CD14-positive monocyte (primary cell): Measurements from ENCODE around the gene UBAC1. TPM values are rescaled to one million over a fixed set of nuclear protein-coding genes. Genes with fewer than 3 reads are reported as not detected.

Experiments used
- DNase-seq, 3 donors: peaks; one replicate each; pipeline ENCODE4 v3.0.0-alpha.2; 2011 to 2022
- H2AFZ ChIP-seq: 2 replicates; pipeline ENCODE4 v1.6.0; 2012; ENCODE audit warnings: mild to moderate bottlenecking, low read depth, low read length, inconsistent platforms; ENCODE audit not compliant: insufficient read depth, poor library complexity, severe bottlenecking
- H3K27ac ChIP-seq, 2 donors: 1 replicate in 1 of 2; 2 replicates in 1 of 2; pipeline ENCODE4 v1.5.1; 2012 to 2013; ENCODE audit warnings: low read length in 2 of 2, control low read depth in 1 of 2, inconsistent platforms in 1 of 2, low read depth in 1 of 2, mild to moderate bottlenecking in 1 of 2
- H3K27me3 ChIP-seq, 2 donors: one replicate each; pipeline versions ENCODE4 v1.6.0 to v1.6.1; 2011 to 2013; ENCODE audit warnings: low read length in 2 of 2; ENCODE audit not compliant: control insufficient read depth in 2 of 2, insufficient read depth in 2 of 2
- H3K36me3 ChIP-seq, 2 donors: replicated peaks in 1 of 2; 1 replicate in 1 of 2; 2 replicates in 1 of 2; pipeline versions ENCODE4 v1.5.1 to v1.6.1; 2012 to 2013; ENCODE audit warnings: low read length in 2 of 2, control low read depth in 1 of 2, inconsistent platforms in 1 of 2, mild to moderate bottlenecking in 1 of 2; ENCODE audit not compliant: insufficient read depth in 2 of 2, control insufficient read depth in 1 of 2
- H3K4me1 ChIP-seq, 2 donors: 1 replicate in 1 of 2; 2 replicates in 1 of 2; pipeline versions ENCODE4 v1.5.1 to v1.6.1; 2012 to 2013; ENCODE audit warnings: low read length in 2 of 2, control low read depth in 1 of 2, inconsistent platforms in 1 of 2, mild to moderate bottlenecking in 1 of 2, moderate library complexity in 1 of 2; ENCODE audit not compliant: insufficient read depth in 2 of 2, control insufficient read depth in 1 of 2
- H3K4me2 ChIP-seq: replicated peaks from 2 replicates; pipeline ENCODE3; 2012; ENCODE audit warnings: low read length, moderate library complexity, mild to moderate bottlenecking; ENCODE audit not compliant: poor library complexity, severe bottlenecking; ENCODE audit errors: extremely low read depth
- H3K4me3 ChIP-seq, 3 experiments: fragments of 200-600 bp in 1 of 3; sonication (generic) in 1 of 3; replicated peaks in 1 of 3; 1 replicate in 2 of 3; 2 replicates in 1 of 3; pipeline ENCODE4 v1.5.1; 2011 to 2013; ENCODE audit warnings: low read length in 3 of 3, mild to moderate bottlenecking in 3 of 3, control low read depth in 2 of 3, low read depth in 2 of 3, inconsistent platforms in 1 of 3, moderate library complexity in 1 of 3
- H3K79me2 ChIP-seq: 2 replicates; pipeline ENCODE4 v1.6.0; 2012; ENCODE audit warnings: mild to moderate bottlenecking, control low read depth, inconsistent platforms, low read length, moderate library complexity; ENCODE audit not compliant: insufficient read depth
- H3K9ac ChIP-seq: 2 replicates; pipeline ENCODE4 v1.6.0; 2017; ENCODE audit warnings: low read length, mild to moderate bottlenecking; ENCODE audit not compliant: insufficient read depth, poor library complexity, severe bottlenecking
- H3K9me3 ChIP-seq, 2 donors: replicated peaks in 1 of 2; 1 replicate in 1 of 2; 2 replicates in 1 of 2; pipeline versions ENCODE4 v1.5.1 to v1.6.1; 2012 to 2013; ENCODE audit warnings: low read length in 2 of 2, control low read depth in 1 of 2; ENCODE audit not compliant: control insufficient read depth in 1 of 2, insufficient read depth in 1 of 2
- H4K20me1 ChIP-seq: 2 replicates; pipeline ENCODE4 v1.6.0; 2012; ENCODE audit warnings: mild to moderate bottlenecking, low read length, control low read depth, moderate library complexity; ENCODE audit not compliant: insufficient read depth
- H3K27ac Mint-ChIP-seq, 7 donors: one replicate each; pipeline ENCODE4 v1.8.0; 2020; ENCODE audit warnings: mild to moderate bottlenecking in 7 of 7, mixed read lengths in 7 of 7, moderate library complexity in 6 of 7, inconsistent platforms in 2 of 7
- H3K27me3 Mint-ChIP-seq, 3 donors: one replicate each; pipeline ENCODE4 v1.8.0; 2021 to 2022; ENCODE audit warnings: low read depth in 3 of 3, mild to moderate bottlenecking in 3 of 3, mixed read lengths in 3 of 3, moderate library complexity in 3 of 3, inconsistent platforms in 1 of 3
- H3K36me3 Mint-ChIP-seq, 2 donors: one replicate each; pipeline ENCODE4 v1.8.0; 2020; ENCODE audit warnings: mixed read lengths in 2 of 2, inconsistent platforms in 1 of 2, mild to moderate bottlenecking in 1 of 2
- H3K4me1 Mint-ChIP-seq: one replicate; pipeline ENCODE4 v1.8.0; 2020; ENCODE audit warnings: mild to moderate bottlenecking, mixed read lengths
- H3K4me3 Mint-ChIP-seq, 2 donors: one replicate each; pipeline ENCODE4 v1.8.0; 2020; ENCODE audit warnings: mild to moderate bottlenecking in 2 of 2, mixed read lengths in 2 of 2, moderate library complexity in 1 of 2
- H3K9me3 Mint-ChIP-seq, 7 donors: one replicate each; pipeline ENCODE4 v1.8.0; 2020 to 2022; ENCODE audit warnings: mixed read lengths in 7 of 7, mild to moderate bottlenecking in 6 of 7, moderate library complexity in 6 of 7, inconsistent platforms in 2 of 7
- CTCF ChIP-seq: fragments of 200-600 bp; IDR thresholded peaks from one replicate; pipeline ENCODE4 v1.8.0; 2022; ENCODE audit warnings: antibody characterized with exemption, mild to moderate bottlenecking
- WGBS: methylation state at CpG from one replicate; pipeline ENCODE4 v1.1.5; 2013; ENCODE audit warnings: missing lambda C conversion rate; ENCODE audit not compliant: insufficient coverage; 5-methylcytosine and 5-hydroxymethylcytosine counted together
- intact Hi-C, 2 donors: fragments of 100-400 bp; cut with micrococcal nuclease; formaldehyde crosslinking; loops; one replicate each; pipeline versions ENCODE4 v1.15.0 to v1.15.1; 2023
- polyA plus RNA-seq, 3 donors: library from polyadenylated mRNA; depleted of rRNA in 1 of 3; unstranded in 2 of 3; stranded (reverse) in 1 of 3; fragments of 300-500 nt in 2 of 3; fragments of >200 nt in 1 of 3; fragmentation: Illumina TruSeq in 2 of 3; gene quantifications; 1 replicate in 2 of 3; 2 replicates in 1 of 3; pipeline ENCODE4 v1.2.3, GENCODE V29; 2012 to 2021

Gene UBAC1
- polyA plus RNA-seq, 3 donors = 35.8 to 63.1 (median 52.5) TPM

DNA sequence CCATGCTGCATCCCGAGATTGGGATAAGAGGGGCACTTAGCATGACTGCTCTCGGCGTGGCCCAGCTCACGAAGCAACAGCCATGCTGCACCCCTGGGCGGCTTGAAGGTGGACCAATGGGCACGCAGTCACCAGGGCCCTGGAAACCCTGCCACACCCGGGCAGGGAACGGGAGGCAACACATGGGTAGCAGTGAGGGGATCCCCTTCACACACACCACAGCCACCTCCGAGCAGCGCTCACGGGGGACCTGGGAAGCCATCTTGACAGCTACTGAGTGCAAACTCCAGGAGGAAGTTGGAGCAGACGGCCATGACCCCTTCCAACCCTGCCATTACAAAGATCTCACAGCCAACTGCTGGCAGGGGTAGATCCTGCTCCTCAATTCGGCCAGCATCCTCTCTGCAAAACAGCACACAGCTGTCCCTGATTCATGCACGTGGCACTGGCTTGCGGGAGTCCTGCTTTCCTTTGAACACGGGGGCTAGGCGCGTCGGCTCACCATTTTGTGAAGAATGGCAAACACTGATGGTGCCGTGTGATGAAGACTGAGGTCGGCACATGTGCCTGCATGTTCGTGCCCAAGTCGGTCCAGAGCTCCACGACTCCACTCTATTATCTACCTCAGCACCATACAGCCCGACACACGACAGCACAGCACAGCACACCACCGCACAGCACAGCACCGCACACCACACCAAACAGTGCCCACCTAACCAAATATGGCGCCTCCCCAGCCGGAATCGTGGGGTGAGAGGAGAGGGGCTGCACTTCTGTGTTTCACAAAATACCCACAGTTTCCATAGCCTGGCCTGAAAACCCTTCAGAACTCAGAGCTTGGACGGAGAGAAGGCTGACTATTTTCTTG lies 5.0 kb downstream of the UBAC1 start:
- Mint-ChIP-seq H3K27me3 (peaks cover 0 to 1% (median 0%) of the 10 kb centered on the region in 3 donors), H3K27ac (peak overlapping the region in 2 of 7 donors; percentile 21 to 65), H3K4me1 (peaks cover 23% of the 10 kb centered on the region), H3K4me3 (no peak overlapping the region), H3K9me3 (no peaks in the 10 kb centered on the region), H3K36me3 (peaks cover 33 to 54% of the 10 kb centered on the region in 2 donors)
- Histone ChIP-seq H3K9ac (no peak overlapping the region), H3K4me2 (no peak overlapping the region), H3K79me2 (peaks cover 56% of the 10 kb centered on the region), H3K4me3 (no peak overlapping the region), H3K4me1 (peaks cover 22 to 26% of the 10 kb centered on the region in 2 donors), H3K9me3 (no peaks in the 10 kb centered on the region), H2AFZ (no peak overlapping the region), H4K20me1 (peaks cover 67% of the 10 kb centered on the region), H3K27ac (no peak overlapping the region), H3K36me3 (peaks cover 33 to 40% of the 10 kb centered on the region in 2 donors), H3K27me3 (no peaks in the 10 kb centered on the region)
- intact Hi-C loops = loop anchor here in 1 of 2 donors (10.0 kb wide), 1 partner anchor 749 kb away; no protein-coding TSS in a partner anchor
- TF ChIP-seq CTCF = no peak
- no peak for DNase-seq
- WGBS = 96% methylated on average over 17 of the region's 32 CpGs

GRCh38 chr9:135952664-135953206 lies 8.4 kb downstream of the UBAC1 start:
- WGBS = 100% methylated on average over 10 of the region's 22 CpGs
- no peak overlapping the region for H3K4me3 Mint-ChIP-seq
- peaks cover 56 to 79% of the 10 kb centered on the region in 2 donors for H3K36me3 Mint-ChIP-seq
- no peak overlapping the region for H3K4me2 ChIP-seq
- H3K4me1 ChIP-seq = no peaks in the 10 kb centered on the region
- H3K9me3 Mint-ChIP-seq = no peaks in the 10 kb centered on the region
- peaks cover 0 to 1% (median 0%) of the 10 kb centered on the region in 3 donors for H3K27me3 Mint-ChIP-seq
- no peak for DNase-seq
- peaks cover 59 to 74% of the 10 kb centered on the region in 2 donors for H3K36me3 ChIP-seq
- no peak overlapping the region for H3K27ac Mint-ChIP-seq
- H3K9ac ChIP-seq = no peak overlapping the region
- H3K4me1 Mint-ChIP-seq = no peaks in the 10 kb centered on the region
- H4K20me1 ChIP-seq = peaks cover 60% of the 10 kb centered on the region
- H2AFZ ChIP-seq = no peak overlapping the region
- no peaks in the 10 kb centered on the region for H3K27me3 ChIP-seq
- H3K4me3 ChIP-seq = no peak overlapping the region
- H3K27ac ChIP-seq = no peak overlapping the region
- H3K79me2 ChIP-seq = peaks cover 25% of the 10 kb centered on the region
- TF ChIP-seq CTCF = no peak
- intact Hi-C loops = loop anchor here in 1 of 2 donors (10.0 kb wide), 1 partner anchor 752 kb away; no protein-coding TSS in a partner anchor
- no peaks in the 10 kb centered on the region for H3K9me3 ChIP-seq
